Natural killer cell (primary cell): ENCODE data around the gene PCK1. TPM values are rescaled to one million over a fixed set of nuclear protein-coding genes. Genes with fewer than 3 reads are reported as not detected.

Source experiments
- ATAC-seq, 3 donors: fragments of 150-1000 bp in 2 of 3; fragments of 200-7000 bp in 1 of 3; cut with Tn5 transposase; 1 replicate in 1 of 3; 2 replicates in 2 of 3; pipeline ENCODE4 v1.10.0; 2021; ENCODE audit warnings: mild to moderate bottlenecking in 2 of 3, moderate library complexity in 2 of 3
- DNase-seq, 2 donors: peaks; one replicate each; pipeline versions ENCODE4 v3.0.0 to v3.0.0-alpha.2; 2013 to 2021; ENCODE audit warnings: mixed read lengths in 1 of 2
- H3K27ac ChIP-seq: one replicate; pipeline ENCODE4 v1.5.1; 2013; ENCODE audit warnings: mild to moderate bottlenecking, low read length
- H3K27me3 ChIP-seq: one replicate; pipeline ENCODE4 v1.6.1; 2013; ENCODE audit warnings: low read length; ENCODE audit not compliant: control insufficient read depth, insufficient read depth
- H3K36me3 ChIP-seq: one replicate; pipeline ENCODE4 v1.6.1; 2013; ENCODE audit warnings: low read length; ENCODE audit not compliant: control insufficient read depth, insufficient read depth
- H3K4me1 ChIP-seq: one replicate; pipeline ENCODE4 v1.6.1; 2013; ENCODE audit warnings: low read length; ENCODE audit not compliant: control insufficient read depth, insufficient read depth
- H3K4me3 ChIP-seq: one replicate; pipeline ENCODE4 v1.5.1; 2013; ENCODE audit warnings: low read length
- H3K9me3 ChIP-seq: one replicate; pipeline ENCODE4 v1.6.1; 2013; ENCODE audit warnings: low read length; ENCODE audit not compliant: control insufficient read depth, insufficient read depth
- H3K27ac Mint-ChIP-seq, 2 donors: one replicate each; pipeline ENCODE4 v1.8.0; 2022; ENCODE audit warnings: mild to moderate bottlenecking in 2 of 2, mixed read lengths in 2 of 2, moderate library complexity in 1 of 2
- H3K27me3 Mint-ChIP-seq, 2 donors: one replicate each; pipeline ENCODE4 v1.8.0; 2022; ENCODE audit warnings: low read depth in 2 of 2, mixed read lengths in 2 of 2
- H3K36me3 Mint-ChIP-seq: one replicate; pipeline ENCODE4 v1.8.0; 2022; ENCODE audit warnings: mixed read lengths
- H3K4me1 Mint-ChIP-seq, 2 donors: one replicate each; pipeline ENCODE4 v1.8.0; 2022; ENCODE audit warnings: mixed read lengths in 2 of 2
- H3K4me3 Mint-ChIP-seq: one replicate; pipeline ENCODE4 v1.8.0; 2022; ENCODE audit warnings: mild to moderate bottlenecking, moderate library complexity, mixed read lengths
- H3K9me3 Mint-ChIP-seq, 2 donors: one replicate each; pipeline ENCODE4 v1.8.0; 2022; ENCODE audit warnings: mixed read lengths in 2 of 2
- WGBS: methylation state at CpG from one replicate; pipeline ENCODE4 v1.1.7; 2013; ENCODE audit warnings: missing lambda C conversion rate; ENCODE audit not compliant: insufficient coverage; 5-methylcytosine and 5-hydroxymethylcytosine counted together
- intact Hi-C: fragments of 100-400 bp; cut with micrococcal nuclease; formaldehyde crosslinking; loops from one replicate; pipeline ENCODE4 v1.14.2; 2022
- total RNA-seq, 4 donors: library from RNA; stranded (reverse); fragments of 120-200 nt in 1 of 4; gene quantifications; one replicate each; pipeline versions ENCODE4 v1.2.3 to v1.2.4, GENCODE V29; 2013 to 2022
- TF ChIP-seq, protein P1 (sequence below): fragments of 200-600 bp; IDR thresholded peaks from one replicate; pipeline ENCODE4 v1.8.0; 2022; ENCODE audit warnings: antibody characterized with exemption

Gene PCK1
- total RNA-seq, 3 donors from 2014 or later (not counting 1 experiment from before 2014, with no cell fraction given) = not detected

DNA sequence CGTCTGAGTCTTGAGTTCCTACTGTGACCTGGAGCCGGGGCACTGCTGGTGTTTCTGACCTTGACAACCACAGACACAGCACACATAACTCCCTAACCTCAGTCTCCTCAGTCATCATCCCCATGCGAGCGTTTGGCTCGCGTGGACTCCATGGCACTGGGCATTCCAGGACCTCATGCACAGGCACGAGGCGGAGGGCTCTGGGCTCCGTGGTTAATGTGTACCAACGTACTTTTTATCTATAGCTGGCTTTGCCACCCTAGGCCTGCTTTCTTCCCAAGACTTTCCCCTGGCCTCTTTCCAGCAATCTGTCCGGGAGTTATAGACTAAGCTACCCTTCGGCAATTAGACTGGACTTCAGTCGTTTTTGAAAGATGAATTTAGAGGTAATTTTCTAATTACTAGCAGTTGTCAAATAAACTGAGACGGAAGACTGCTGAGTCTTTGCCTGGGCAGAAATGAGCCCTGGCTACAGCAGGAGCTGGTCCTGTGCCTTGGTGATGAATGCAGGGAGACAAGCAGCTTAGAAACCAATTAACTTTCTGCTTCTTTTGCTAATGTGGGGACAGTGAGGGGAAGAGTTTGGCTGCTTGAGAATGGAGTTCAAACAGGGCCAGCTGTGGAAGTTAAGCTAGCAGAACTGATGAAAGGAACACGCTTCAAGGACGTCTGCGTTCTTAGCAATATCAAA, 19.9 kb upstream of the PCK1 start:
- TF ChIP-seq, protein P1, sequence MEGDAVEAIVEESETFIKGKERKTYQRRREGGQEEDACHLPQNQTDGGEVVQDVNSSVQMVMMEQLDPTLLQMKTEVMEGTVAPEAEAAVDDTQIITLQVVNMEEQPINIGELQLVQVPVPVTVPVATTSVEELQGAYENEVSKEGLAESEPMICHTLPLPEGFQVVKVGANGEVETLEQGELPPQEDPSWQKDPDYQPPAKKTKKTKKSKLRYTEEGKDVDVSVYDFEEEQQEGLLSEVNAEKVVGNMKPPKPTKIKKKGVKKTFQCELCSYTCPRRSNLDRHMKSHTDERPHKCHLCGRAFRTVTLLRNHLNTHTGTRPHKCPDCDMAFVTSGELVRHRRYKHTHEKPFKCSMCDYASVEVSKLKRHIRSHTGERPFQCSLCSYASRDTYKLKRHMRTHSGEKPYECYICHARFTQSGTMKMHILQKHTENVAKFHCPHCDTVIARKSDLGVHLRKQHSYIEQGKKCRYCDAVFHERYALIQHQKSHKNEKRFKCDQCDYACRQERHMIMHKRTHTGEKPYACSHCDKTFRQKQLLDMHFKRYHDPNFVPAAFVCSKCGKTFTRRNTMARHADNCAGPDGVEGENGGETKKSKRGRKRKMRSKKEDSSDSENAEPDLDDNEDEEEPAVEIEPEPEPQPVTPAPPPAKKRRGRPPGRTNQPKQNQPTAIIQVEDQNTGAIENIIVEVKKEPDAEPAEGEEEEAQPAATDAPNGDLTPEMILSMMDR = no peak
- DNase-seq (no peak), ATAC-seq (no peak)
- Histone ChIP-seq H3K36me3 (no peaks in the 10 kb centered on the region), H3K27ac (no peak overlapping the region), H3K4me3 (no peak overlapping the region), H3K9me3 (no peaks in the 10 kb centered on the region), H3K27me3 (no peaks in the 10 kb centered on the region), H3K4me1 (no peaks in the 10 kb centered on the region)
- intact Hi-C loops = no loop called here
- Mint-ChIP-seq H3K27me3 (peaks cover 17 to 40% of the 10 kb centered on the region in 2 donors), H3K4me1 (no peaks in the 10 kb centered on the region), H3K36me3 (no peaks in the 10 kb centered on the region), H3K9me3 (no peaks in the 10 kb centered on the region), H3K27ac (no peak overlapping the region), H3K4me3 (no peak overlapping the region)
- 84% methylated on average over 17 of the region's 17 CpGs for WGBS

DNA sequence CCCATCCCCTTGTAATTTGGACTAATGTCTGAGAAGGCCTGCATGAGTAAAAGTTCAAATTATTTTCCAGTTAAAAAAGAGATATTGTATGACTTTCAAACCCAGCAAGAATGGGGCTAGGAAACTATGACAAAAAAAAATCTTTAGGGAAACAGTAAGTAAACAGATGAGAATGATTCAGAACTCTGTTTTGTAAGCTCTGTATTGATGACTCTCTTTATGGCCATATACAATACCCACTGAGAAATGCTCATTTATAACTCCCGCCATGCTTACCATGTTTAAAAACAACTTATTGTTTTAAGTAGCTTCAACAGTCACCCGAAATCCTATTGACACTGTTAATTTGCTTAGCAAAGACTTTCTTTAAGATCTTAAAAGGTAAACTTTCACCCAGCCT, 17.2 kb upstream of the PCK1 start:
- no peak for ATAC-seq
- no peaks in the 10 kb centered on the region for H3K9me3 ChIP-seq
- H3K4me1 Mint-ChIP-seq = no peaks in the 10 kb centered on the region
- H3K4me1 ChIP-seq = no peaks in the 10 kb centered on the region
- H3K36me3 Mint-ChIP-seq = no peaks in the 10 kb centered on the region
- 100% methylated on average over 1 of the region's 2 CpGs for WGBS
- H3K27ac ChIP-seq = no peak overlapping the region
- intact Hi-C loops = no loop called here
- no peak overlapping the region for H3K27ac Mint-ChIP-seq
- H3K27me3 Mint-ChIP-seq = peaks cover 14 to 41% of the 10 kb centered on the region in 2 donors
- H3K36me3 ChIP-seq = no peaks in the 10 kb centered on the region
- TF ChIP-seq, protein P1 = no peak
- no peak overlapping the region for H3K4me3 Mint-ChIP-seq
- no peaks in the 10 kb centered on the region for H3K9me3 Mint-ChIP-seq
- H3K27me3 ChIP-seq = no peaks in the 10 kb centered on the region
- H3K4me3 ChIP-seq = no peak overlapping the region
- DNase-seq = no peak

DNA sequence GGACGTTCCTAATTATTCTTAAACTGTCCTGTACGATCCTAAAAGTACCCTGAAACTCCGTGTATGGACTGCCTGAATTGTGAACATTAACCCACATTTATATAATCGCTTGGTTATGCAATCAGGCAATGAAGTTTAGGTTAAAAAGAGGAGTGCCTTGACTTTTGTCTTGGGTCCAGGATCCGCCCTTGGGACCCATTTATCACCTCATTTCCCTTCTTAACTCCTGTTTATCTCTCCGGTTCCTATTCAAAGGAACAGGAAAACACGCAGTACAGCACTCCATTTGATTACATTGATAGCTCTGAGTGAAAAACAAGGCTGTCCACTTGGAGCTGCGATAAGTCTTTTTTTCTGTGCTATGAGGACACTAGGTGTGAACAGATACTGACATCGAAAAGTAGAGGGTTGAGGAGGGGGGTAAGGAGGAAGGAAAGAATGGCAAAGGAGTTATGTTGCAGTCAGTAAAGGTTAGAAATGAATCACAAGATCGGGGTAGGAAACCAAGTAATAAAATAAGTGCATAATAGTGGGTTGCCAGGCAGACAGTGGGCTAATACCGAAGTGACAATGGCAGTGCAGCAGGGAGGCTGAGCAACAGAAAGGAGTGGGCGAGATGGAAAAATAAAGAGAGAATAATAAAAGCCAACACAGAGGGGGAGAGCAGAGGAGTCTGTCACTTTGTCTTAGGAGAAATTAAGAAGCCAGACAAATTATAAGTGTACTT, 15.9 kb upstream of the PCK1 start:
- intact Hi-C loops = no loop called here
- Mint-ChIP-seq H3K27ac (no peak overlapping the region), H3K4me1 (no peaks in the 10 kb centered on the region), H3K27me3 (peaks cover 11 to 52% of the 10 kb centered on the region in 2 donors), H3K36me3 (no peaks in the 10 kb centered on the region), H3K4me3 (no peak overlapping the region), H3K9me3 (no peaks in the 10 kb centered on the region)
- Histone ChIP-seq H3K9me3 (no peaks in the 10 kb centered on the region), H3K4me1 (no peaks in the 10 kb centered on the region), H3K4me3 (no peak overlapping the region), H3K36me3 (no peaks in the 10 kb centered on the region), H3K27me3 (no peaks in the 10 kb centered on the region), H3K27ac (no peak overlapping the region)
- WGBS = 67% methylated on average over 12 of the region's 12 CpGs
- ATAC-seq (no peak), DNase-seq (no peak)
- TF ChIP-seq, protein P1 = no peak
